PFSK-1 (cell line): Measurements from ENCODE around the gene DOCK1.

Source experiments
- FOXP2 ChIP-seq: optimal IDR thresholded peaks from 2 replicates; pipeline ENCODE3; 2011; ENCODE audit warnings: borderline replicate concordance, control low read depth, inconsistent platforms; ENCODE audit not compliant: insufficient read depth; ENCODE audit errors: extremely low read length, extremely low read depth
- POLR2AphosphoS5 ChIP-seq: IDR thresholded peaks from 2 replicates; pipeline ENCODE4 v1.6.1; 2012; ENCODE audit warnings: low read depth, mild to moderate bottlenecking, control low read depth, low read length, moderate library complexity
- REST ChIP-seq, 2 experiments: IDR thresholded peaks; 2 replicates each; pipeline versions ENCODE4 v1.6.1 to v1.8.0; 2011 to 2012; ENCODE audit warnings: low read depth in 2 of 2, low read length in 2 of 2, control low read depth in 1 of 2, inconsistent platforms in 1 of 2, mild to moderate bottlenecking in 1 of 2, moderate library complexity in 1 of 2; ENCODE audit not compliant: insufficient read depth in 1 of 2
- SIN3A ChIP-seq: IDR thresholded peaks from 2 replicates; pipeline ENCODE4 v1.6.1; 2012; ENCODE audit warnings: mild to moderate bottlenecking, low read length, moderate library complexity, borderline replicate concordance; ENCODE audit not compliant: insufficient read depth
- TAF1 ChIP-seq: IDR thresholded peaks from 2 replicates; pipeline ENCODE4 v1.6.1; 2012; ENCODE audit warnings: low read length, control low read depth, borderline replicate concordance; ENCODE audit not compliant: insufficient read depth

The DOCK1 gene

GRCh38 chr10:127283576-127283975 is 378.3 kb downstream of the DOCK1 start:
- TF ChIP-seq REST (IDR thresholded peaks at IDR 0.05; ENCODE audit: insufficient read depth in 1 of 2, low read depth in 2 of 2, low read length in 2 of 2) (no peak), FOXP2 (no peak), POLR2AphosphoS5 (no peak), SIN3A (no peak), TAF1 (no peak)

GRCh38 chr10:127290850-127291249 is 385.6 kb downstream of the DOCK1 start:
- TF ChIP-seq POLR2AphosphoS5 (no peak), REST (IDR thresholded peaks at IDR 0.05; ENCODE audit: insufficient read depth in 1 of 2, low read depth in 2 of 2, low read length in 2 of 2) (no peak), SIN3A (no peak), TAF1 (no peak), FOXP2 (no peak)

GRCh38 chr10:127291329-127291728 is 386.1 kb downstream of the DOCK1 start:
- no peak for TF ChIP-seq SIN3A
- TF ChIP-seq REST (IDR thresholded peaks at IDR 0.05; ENCODE audit: insufficient read depth in 1 of 2, low read depth in 2 of 2, low read length in 2 of 2) = no peak
- no peak for TF ChIP-seq FOXP2

- TF ChIP-seq POLR2AphosphoS5 (no peak), SIN3A (no peak), TAF1 (no peak), REST (IDR thresholded peaks at IDR 0.05; ENCODE audit: insufficient read depth in 1 of 2, low read depth in 2 of 2, low read length in 2 of 2) (no peak), FOXP2 (no peak)
These were observed 387.7 kb downstream of the DOCK1 start for GRCh38 chr10:127292888-127293287.

- TF ChIP-seq POLR2AphosphoS5 (no peak), FOXP2 (no peak), REST (IDR thresholded peaks at IDR 0.05; ENCODE audit: insufficient read depth in 1 of 2, low read depth in 2 of 2, low read length in 2 of 2) (no peak), TAF1 (no peak), SIN3A (no peak)
These were observed 388.4 kb downstream of the DOCK1 start for GRCh38 chr10:127293640-127294039.
